K562 (cell line): ENCODE results near the gene ZBTB25. TPM values are rescaled to one million over a fixed set of nuclear protein-coding genes. Genes with fewer than 3 reads are reported as not detected.

Experiments used
- ATAC-seq: fragments of 200-7000 bp; cut with Tn5 transposase; 3 replicates; pipeline ENCODE4 v1.9.1; 2020; ENCODE audit warnings: moderate library complexity
- BruUV-seq: library from RNA; stranded (reverse); fragments of 400-500 nt; replicated peaks from 2 replicates; lab custom pipeline; 2021; lab: Mats Ljungman, UMichigan
- CTCF ChIA-PET: fragments of 300-600 bp; formaldehyde crosslinking; extraction: SDS; loops from one replicate; lab custom pipeline; 2021; ENCODE audit warnings: low intra/inter-chr PET ratio; lab: Yijun Ruan, JAX
- POLR2A ChIA-PET: fragments of 300-600, 350-650 bp; sonication (Branson Sonifier 250); formaldehyde crosslinking; extraction: SDS; loops from one replicate; lab custom pipeline; 2021; ENCODE audit warnings: antibody characterized with exemption, inconsistent platforms; lab: Yijun Ruan, JAX
- DNase-seq, 4 experiments: peaks; one replicate each; pipeline versions ENCODE4 v3.0.0 to v3.0.0-alpha.2; 2011 to 2018; ENCODE audit warnings: low spot score in 3 of 4, mixed read lengths in 3 of 4; ENCODE audit errors: extremely low read depth in 1 of 4
- FAIRE-seq: peaks from 2 replicates; lab custom pipeline; 2011; peaks lifted over from hg19 to GRCh38; lab: Jason Lieb, UNC
- H2AFZ ChIP-seq: 2 replicates; pipeline ENCODE4 v1.6.0; 2011; ENCODE audit warnings: low read depth, low read length, control low read depth, inconsistent platforms
- H3K27ac ChIP-seq: fragments of 200-600 bp; 3 replicates; pipeline ENCODE4 v1.8.0; 2011; ENCODE audit warnings: low read depth, mild to moderate bottlenecking, control low read depth, inconsistent platforms, low read length, moderate library complexity, mixed read lengths; ENCODE audit errors: extremely low read depth
- H3K27me3 ChIP-seq, 2 experiments: fragments of 300-600 bp in 1 of 2; 2 replicates in 1 of 2; 3 replicates in 1 of 2; pipeline versions ENCODE4 v1.6.0 to v1.8.0; 2011; ENCODE audit warnings: inconsistent platforms in 2 of 2, low read length in 2 of 2, mild to moderate bottlenecking in 1 of 2, mixed read lengths in 1 of 2, moderate library complexity in 1 of 2; ENCODE audit not compliant: control insufficient read depth in 2 of 2, insufficient read depth in 2 of 2
- H3K36me3 ChIP-seq: fragments of 300-600 bp; 3 replicates; pipeline ENCODE4 v1.8.0; 2011; ENCODE audit warnings: mild to moderate bottlenecking, low read length, inconsistent platforms; ENCODE audit not compliant: control insufficient read depth, insufficient read depth
- H3K4me1 ChIP-seq, 2 experiments: fragments of 200-600 bp in 1 of 2; replicated peaks in 1 of 2; 2 replicates in 1 of 2; 3 replicates in 1 of 2; pipeline versions ENCODE4 v1.5.1 to v1.8.0; 2011; ENCODE audit warnings: inconsistent platforms in 2 of 2, low read length in 2 of 2, mild to moderate bottlenecking in 1 of 2, mixed read lengths in 1 of 2, moderate library complexity in 1 of 2; ENCODE audit not compliant: control insufficient read depth in 2 of 2, insufficient read depth in 2 of 2
- H3K4me2 ChIP-seq: 2 replicates; pipeline ENCODE4 v1.6.1; 2011; ENCODE audit warnings: low read length, control low read depth, inconsistent platforms, mixed read lengths; ENCODE audit not compliant: insufficient read depth
- H3K4me3 ChIP-seq: fragments of 200-600 bp; sonication (generic), shearing (Covaris generic); 2 replicates; pipeline ENCODE4 v1.5.1; 2016; ENCODE audit warnings: control low read depth, inconsistent platforms
- H3K79me2 ChIP-seq: fragments of 200-600 bp; 3 replicates; pipeline ENCODE4 v1.8.0; 2011; ENCODE audit warnings: low read length, inconsistent platforms; ENCODE audit not compliant: control insufficient read depth, insufficient read depth
- H3K9ac ChIP-seq, 2 experiments: 2 replicates each; pipeline versions ENCODE4 v1.6.0 to v1.6.1; 2011; ENCODE audit warnings: low read depth in 2 of 2, low read length in 2 of 2, control low read depth in 1 of 2, inconsistent platforms in 1 of 2, mild to moderate bottlenecking in 1 of 2, mixed read lengths in 1 of 2; ENCODE audit not compliant: insufficient read depth in 1 of 2
- H3K9me1 ChIP-seq: one replicate; pipeline ENCODE4 v1.6.0; 2011; ENCODE audit warnings: inconsistent platforms, mild to moderate bottlenecking, low read length, moderate library complexity; ENCODE audit not compliant: control insufficient read depth, insufficient read depth
- H3K9me3 ChIP-seq: replicated peaks from 2 replicates; pipeline ENCODE4 v1.5.1; 2011; ENCODE audit warnings: low read depth, low read length, inconsistent platforms; ENCODE audit not compliant: control insufficient read depth, insufficient read depth
- H4K20me1 ChIP-seq: replicated peaks from 2 replicates; pipeline ENCODE4 v1.6.1; 2011; ENCODE audit warnings: low read length, inconsistent platforms, mixed read lengths; ENCODE audit not compliant: control insufficient read depth, insufficient read depth
- CREBBP ChIP-seq: IDR thresholded peaks from one replicate; pipeline ENCODE4 v1.6.1; 2012; ENCODE audit warnings: low read depth, mild to moderate bottlenecking, control low read depth, inconsistent platforms, low read length
- E4F1 ChIP-seq: fragments of 250-450 bp; sonication (Bioruptor Pico); IDR thresholded peaks from 2 replicates; pipeline ENCODE4 v1.5.0; 2021; ENCODE audit warnings: mild to moderate bottlenecking, borderline replicate concordance
- LCOR ChIP-seq: sonication (generic); formaldehyde crosslinking; IDR thresholded peaks from 2 replicates; pipeline ENCODE4 v1.8.0; 2022; ENCODE audit warnings: mild to moderate bottlenecking, missing genetic modification reagents
- TOE1 ChIP-seq, 2 experiments: fragments of 450-650 bp in 1 of 2; sonication (generic) in 1 of 2; formaldehyde crosslinking in 1 of 2; IDR thresholded peaks; 2 replicates each; pipeline versions ENCODE4 v1.7.1 to v1.8.0; 2016 to 2022; ENCODE audit warnings: borderline replicate concordance in 2 of 2, mild to moderate bottlenecking in 2 of 2, antibody characterized with exemption in 1 of 2, inconsistent platforms in 1 of 2, low read depth in 1 of 2, missing genetic modification reagents in 1 of 2, moderate library complexity in 1 of 2
- WGBS: fragments of 100-300 bp; shearing (Covaris generic); methylation state at CpG from one replicate; pipeline ENCODE4 v1.1.6; 2016; ENCODE audit warnings: low coverage, mixed read lengths; ENCODE audit not compliant: insufficient coverage; ENCODE audit errors: missing lambda C conversion rate; 5-methylcytosine and 5-hydroxymethylcytosine counted together
- in situ Hi-C: fragments of 300-500 bp; cut with MboI; formaldehyde crosslinking; loops from 4 replicates; pipeline ENCODE4 v1.15.0; 2018; ENCODE audit warnings: inconsistent platforms, mixed read lengths
- intact Hi-C: fragments of 100-400 bp; cut with micrococcal nuclease; formaldehyde crosslinking; loops from 2 replicates; pipeline ENCODE4 v1.14.2; 2022
- polyA plus RNA-seq, 8 experiments: library from polyadenylated mRNA; depleted of rRNA in 4 of 8; stranded (reverse) in 5 of 8; unstranded in 3 of 8; fragments of >200 nt; fragmentation: Nextera tagmentation in 2 of 8; fragmentation: Illumina TruSeq in 1 of 8; extraction: Ambion mirVana in 2 of 8; extraction: Trizol in 1 of 8; gene quantifications; 2 replicates each; pipeline versions ENCODE4 v1.2.1 to v1.2.3, GENCODE V29; 2011 to 2014; ENCODE audit warnings: inconsistent platforms in 1 of 8, missing spikeins in 1 of 8
- total RNA-seq, 7 experiments: library from RNA; depleted of rRNA in 6 of 7; stranded (reverse); fragments of >200 nt in 6 of 7; fragmentation: Illumina TruSeq in 2 of 7; extraction: Trizol in 2 of 7; gene quantifications; 2 replicates each; pipeline versions ENCODE4 v1.2.1 to v1.2.3, GENCODE V29; 2011 to 2021; ENCODE audit warnings: low replicate concordance in 1 of 7

Gene ZBTB25
- total and polyA plus RNA-seq, 9 of the 15 experiments (the other 6 are each of a cell fraction or from before 2014, with no cell fraction given) = 0.61 to 3.9 (median 2.3) TPM

GRCh38 chr14:64463195-64463594 lies 40.4 kb downstream of the ZBTB25 start:
- DNase-seq = no peak
- no peaks in the 10 kb centered on the region for H3K9me1 ChIP-seq
- in situ Hi-C loops = loop anchor here (10.0 kb wide), 1 partner anchor 118 kb away; no protein-coding TSS in a partner anchor
- no peaks in the 10 kb centered on the region for H3K27me3 ChIP-seq
- H3K9ac ChIP-seq = no peak overlapping the region
- ChIA-PET POLR2A (interaction anchor here (1.2 to 2.3 kb wide), 2 partner anchors 10 to 20 kb away, joined by 3 to 9 read pairs; no protein-coding TSS in a partner anchor), CTCF (no interaction called here)
- H3K4me2 ChIP-seq = no peak overlapping the region
- no peaks in the 10 kb centered on the region; the same call in 1 of the 2 replicates for H4K20me1 ChIP-seq
- no peak for TF ChIP-seq LCOR (CRISPR knock-in tag)
- TF ChIP-seq TOE1 (IDR thresholded peaks at IDR 0.05; ENCODE audit: borderline replicate concordance) = no peak
- TF ChIP-seq TOE1 (CRISPR knock-in tag; IDR thresholded peaks at IDR 0.05; ENCODE audit: borderline replicate concordance, low read depth) = no peak
- TF ChIP-seq CREBBP = no peak
- no peak for TF ChIP-seq E4F1 (CRISPR knock-in tag)
- no peak for ATAC-seq
- H3K4me3 ChIP-seq = no peak overlapping the region
- FAIRE-seq = no peak
- BruUV-seq = no TSS peak
- H3K27ac ChIP-seq = no peak overlapping the region
- peaks cover 8 to 9% of the 10 kb centered on the region in 2 experiments; a peak in 4 of 5 replicates for H3K4me1 ChIP-seq
- H3K36me3 ChIP-seq = peaks cover 24% of the 10 kb centered on the region; the same call in 2 of the 3 replicates
- H2AFZ ChIP-seq = no peak overlapping the region
- H3K9me3 ChIP-seq = no peaks in the 10 kb centered on the region
- intact Hi-C loops = no loop called here
- WGBS = 79% methylated on average over 2 of the region's 2 CpGs
- no peaks in the 10 kb centered on the region for H3K79me2 ChIP-seq
